ENCODE results near the gene BMPR1A.

Gene BMPR1A

DNA sequence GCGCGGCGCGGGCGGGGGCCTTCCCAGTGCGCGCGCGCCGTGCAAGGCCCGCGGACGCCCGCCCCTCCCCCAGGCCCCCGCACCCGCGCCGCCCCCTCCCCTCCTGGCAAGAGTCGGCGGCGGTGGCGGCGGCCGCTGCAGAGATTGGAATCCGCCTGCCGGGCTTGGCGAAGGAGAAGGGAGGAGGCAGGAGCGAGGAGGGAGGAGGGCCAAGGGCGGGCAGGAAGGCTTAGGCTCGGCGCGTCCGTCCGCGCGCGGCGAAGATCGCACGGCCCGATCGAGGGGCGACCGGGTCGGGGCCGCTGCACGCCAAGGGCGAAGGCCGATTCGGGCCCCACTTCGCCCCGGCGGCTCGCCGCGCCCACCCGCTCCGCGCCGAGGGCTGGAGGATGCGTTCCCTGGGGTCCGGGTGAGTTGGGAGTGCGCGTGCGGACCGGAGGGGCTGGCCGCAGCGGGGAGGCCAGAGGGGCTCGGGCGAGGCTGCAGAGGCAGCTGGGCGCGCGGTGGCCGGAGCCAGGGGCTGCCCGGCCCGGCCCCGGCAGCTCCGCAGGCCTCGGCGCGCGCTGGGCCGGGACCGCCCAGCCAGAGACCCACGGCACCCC, at the start of gene BMPR1A:
TSS of gene BMPR1A (plus strand) at position 109 of the 602 bp plus-strand sequence. CDS start 119,400 bp downstream, outside the sequence.
- DNase-seq: peak in 1 of 2 experiments; percentile 80

- no peak for DNase-seq
These were observed 49.4 kb upstream of the BMPR1A start for GRCh38 chr10:86706977-86707376.

- no peak for DNase-seq
These were observed 48.9 kb upstream of the BMPR1A start for GRCh38 chr10:86707505-86707904.

DNA sequence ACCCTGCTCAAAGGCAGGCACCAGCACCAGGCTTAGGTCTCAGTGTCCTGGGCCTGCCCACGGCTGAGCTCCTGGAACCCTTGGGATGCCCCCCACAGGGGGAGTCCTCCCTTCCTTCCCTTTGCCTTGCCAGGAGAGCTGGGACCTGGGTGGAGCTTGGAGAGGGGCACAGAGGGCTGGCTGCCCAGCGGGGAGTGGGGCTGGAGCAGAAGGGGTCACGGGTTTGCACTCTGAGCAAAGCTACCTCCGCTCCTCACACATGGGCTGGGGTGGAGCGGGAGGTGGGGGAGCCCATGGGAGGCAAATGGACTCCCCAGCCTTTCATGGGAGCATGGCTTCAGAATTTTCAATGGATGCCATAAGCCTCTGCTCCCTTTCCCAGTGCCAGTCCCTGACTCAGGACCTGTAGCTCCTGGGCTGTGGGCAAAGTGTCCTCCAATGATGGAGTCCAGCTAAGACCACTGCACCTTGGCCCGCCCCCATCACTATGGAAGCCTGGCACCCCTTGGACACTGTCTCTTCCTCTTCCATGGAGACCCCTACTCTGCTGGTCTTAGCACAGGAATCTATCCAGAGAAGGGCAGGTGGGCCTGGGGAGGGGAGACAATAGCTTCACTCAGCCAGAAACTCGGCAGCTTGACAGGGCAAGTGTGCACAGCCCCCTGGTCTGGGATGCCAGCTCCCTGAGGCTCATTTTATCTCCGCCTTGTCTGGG, 48.2 kb upstream of the BMPR1A start:
- no peak for DNase-seq

DNA sequence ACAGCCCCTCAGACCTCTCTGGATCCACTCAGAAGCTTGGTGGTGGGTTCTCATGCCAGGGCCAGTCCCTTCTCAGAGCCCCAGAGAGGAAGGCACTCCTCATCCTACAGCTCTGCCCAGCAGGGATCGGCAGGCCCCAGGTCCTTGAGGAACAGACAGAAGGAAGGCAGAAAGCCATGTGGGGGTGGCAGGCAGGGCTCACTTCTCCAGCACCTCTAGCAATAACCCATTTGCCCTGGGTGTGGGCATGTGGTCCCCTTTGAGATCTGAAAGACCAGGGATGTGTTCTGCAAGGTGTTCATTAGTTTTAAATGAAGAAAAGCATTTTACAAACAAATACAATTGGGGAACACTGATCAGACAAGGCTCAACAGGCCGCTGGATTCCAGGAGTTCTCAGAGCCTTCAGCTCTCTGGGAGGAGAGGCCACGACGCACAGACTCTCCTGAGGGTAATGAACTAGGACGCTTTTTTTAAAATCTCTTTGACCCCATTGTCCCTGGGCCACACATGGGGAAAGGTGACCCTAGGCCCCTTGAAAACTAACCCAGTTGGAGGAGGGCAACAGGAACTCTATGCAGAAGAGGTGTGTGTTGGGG, 47.5 kb upstream of the BMPR1A start:
- no peak for DNase-seq

DNA sequence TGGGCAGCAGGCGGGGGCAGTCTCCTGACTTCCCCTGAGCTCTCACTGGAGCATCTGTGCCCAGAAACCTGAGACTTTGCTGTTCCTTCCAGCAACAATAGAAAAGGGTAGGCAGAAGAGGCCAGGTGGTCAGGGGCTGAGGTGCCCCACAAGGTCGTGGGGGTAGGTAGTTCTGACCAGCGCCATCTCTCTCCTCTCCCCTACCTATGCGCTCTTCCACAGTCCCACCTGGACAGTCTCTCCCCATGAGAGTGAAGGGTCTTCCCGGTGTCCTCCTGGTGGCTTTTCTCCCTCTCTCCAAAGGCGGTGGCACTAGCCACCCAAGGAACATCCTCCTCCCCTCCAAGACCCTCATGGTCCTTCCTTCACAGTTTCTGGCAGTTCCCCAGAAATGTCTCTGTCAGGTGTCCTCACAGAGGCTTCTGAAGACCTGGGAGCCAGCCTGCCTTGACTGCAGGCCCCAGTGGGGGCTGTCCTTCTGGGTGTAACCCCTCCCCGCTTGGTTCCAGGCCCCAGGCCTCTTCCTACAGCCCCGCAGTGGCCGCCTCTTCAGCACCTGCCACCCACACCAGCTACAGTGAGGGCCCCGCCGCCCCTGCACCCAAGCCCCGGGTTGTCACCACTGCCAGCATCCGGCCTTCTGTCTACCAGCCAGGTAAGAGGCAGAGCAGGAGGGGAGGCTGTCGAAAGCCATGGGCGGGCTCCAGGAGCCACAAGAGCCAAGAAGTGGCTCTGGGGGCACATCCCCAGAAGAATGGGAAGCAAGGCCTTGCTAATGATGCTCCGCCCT, 46.8 kb upstream of the BMPR1A start:
- no peak for DNase-seq

GRCh38 chr10:86710987-86711512, 45.4 kb upstream of the BMPR1A start:
- DNase-seq: peak; percentile 20 to 50

GRCh38 chr10:86711513-86712316, 44.7 kb upstream of the BMPR1A start:
- no peak for DNase-seq

- DNase-seq: no peak
These were observed 44.1 kb upstream of the BMPR1A start for GRCh38 chr10:86712317-86712707.

- no peak for DNase-seq
These were observed 41.1 kb upstream of the BMPR1A start for GRCh38 chr10:86715156-86715795.

DNA sequence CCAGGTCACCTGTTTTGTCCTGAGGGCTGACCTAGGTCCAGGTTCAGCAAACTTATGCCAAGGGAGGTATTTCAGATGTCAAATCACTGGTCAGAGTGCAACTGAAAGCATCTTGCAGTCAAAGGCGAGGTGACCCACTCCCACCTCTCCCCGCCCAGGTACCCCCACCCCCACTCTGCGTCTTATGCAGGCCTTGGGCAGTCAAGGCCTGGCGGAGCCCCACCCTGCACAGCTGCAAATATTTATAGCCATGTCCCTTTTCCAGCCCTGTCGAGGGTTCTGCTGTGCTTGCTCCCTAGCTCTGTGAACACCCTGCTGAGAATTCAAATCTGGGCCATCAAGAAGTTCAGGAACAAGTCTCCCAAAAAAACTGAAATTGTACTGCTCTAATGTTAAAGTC, 40.6 kb upstream of the BMPR1A start:
- DNase-seq: no peak

GRCh38 chr10:86716466-86716865, 40.0 kb upstream of the BMPR1A start:
- no peak for DNase-seq

- no peak for DNase-seq
These were observed 37.9 kb upstream of the BMPR1A start for GRCh38 chr10:86718556-86718955.

GRCh38 chr10:86721232-86721631, 35.2 kb upstream of the BMPR1A start:
- DNase-seq: no peak

DNA sequence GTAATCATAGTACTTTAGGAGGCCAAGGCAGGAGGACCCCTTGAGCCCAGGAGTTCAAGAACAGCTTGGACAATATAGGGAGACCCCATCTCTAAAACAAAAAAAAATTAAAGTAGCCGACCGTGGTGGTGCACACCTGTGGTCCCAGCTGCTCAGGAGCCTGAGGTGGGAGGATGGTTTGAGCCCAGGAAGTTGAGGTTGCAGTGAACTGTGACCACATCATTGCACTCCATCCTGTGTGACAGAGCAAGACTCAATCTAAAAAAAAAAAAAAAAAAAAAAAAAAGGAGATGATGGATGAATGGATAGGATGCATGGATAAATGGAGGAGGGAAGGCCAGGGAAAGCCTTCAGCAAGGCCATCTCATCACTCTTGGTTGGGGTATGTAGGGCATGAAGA, 33.4 kb upstream of the BMPR1A start:
- no peak for DNase-seq

GRCh38 chr10:86724445-86724844, 32.0 kb upstream of the BMPR1A start:
- DNase-seq: no peak

DNA sequence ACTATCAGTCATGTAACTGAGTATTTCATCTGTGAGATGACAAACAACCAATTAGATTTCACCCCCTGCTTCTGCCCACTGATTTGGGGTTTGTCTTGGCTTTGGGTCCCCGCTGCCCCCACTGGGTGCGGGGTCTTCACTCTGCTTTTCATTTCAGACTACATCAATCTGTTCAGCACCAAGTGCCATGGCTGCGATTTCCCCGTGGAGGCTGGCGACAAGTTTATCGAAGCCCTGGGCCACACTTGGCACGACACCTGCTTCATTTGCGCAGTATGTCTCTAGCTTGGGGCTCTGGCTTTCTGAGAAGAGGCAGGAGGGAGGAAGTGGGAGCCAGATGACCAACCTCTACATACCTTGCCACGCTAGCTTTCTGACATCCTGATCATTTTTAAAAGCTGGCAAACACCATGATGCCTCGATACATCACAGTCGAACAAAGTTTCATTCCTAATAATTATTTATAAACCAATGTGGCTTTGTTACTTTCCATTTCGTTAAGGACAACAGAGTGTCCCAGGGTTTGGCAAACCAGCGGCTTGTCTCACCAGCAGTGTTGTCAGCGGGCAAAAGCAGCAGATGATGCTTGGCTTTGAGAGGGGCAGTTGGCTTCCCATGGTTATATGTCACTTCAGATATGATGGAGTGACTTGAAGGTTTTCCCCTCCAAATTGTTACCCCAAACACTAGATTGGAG, 30.3 kb upstream of the BMPR1A start:
- DNase-seq: no peak

DNA sequence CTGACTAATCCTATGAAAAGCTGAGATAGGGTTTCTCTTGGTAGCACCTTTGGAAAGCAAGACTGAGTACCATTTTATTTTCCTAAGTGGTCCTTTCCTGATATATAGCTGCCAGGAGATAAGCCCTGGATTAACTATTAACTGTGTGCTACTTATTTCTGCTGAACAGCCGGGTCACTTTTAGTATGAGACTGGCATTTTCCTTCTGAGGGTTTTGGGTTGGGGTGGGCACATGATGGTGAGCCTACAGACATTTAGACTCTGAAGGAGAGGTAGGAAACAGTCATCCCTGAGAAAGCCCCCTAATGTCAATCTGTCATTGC, 29.8 kb upstream of the BMPR1A start:
- no peak for DNase-seq

- no peak for DNase-seq
These were observed 28.9 kb upstream of the BMPR1A start for GRCh38 chr10:86727470-86727869.

DNA sequence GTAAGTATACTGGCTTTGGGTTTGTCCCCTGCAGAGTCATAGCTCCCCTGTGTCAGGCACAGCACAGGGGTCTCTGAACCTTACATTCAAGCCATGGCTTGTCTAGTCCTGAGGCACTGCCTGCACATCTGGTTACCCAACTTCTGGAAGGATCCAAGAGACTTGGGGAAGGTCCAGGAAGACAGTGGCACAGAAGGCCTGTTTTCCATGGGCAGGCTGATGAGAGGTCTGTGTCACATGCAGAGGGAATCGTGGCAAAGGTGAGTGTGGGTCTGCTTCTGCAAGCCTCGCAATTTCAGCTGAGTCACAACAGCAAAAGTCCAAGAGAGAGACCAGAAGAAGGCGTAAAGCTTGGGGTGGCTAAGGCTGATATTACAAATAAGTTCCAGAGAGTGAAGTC, 28.4 kb upstream of the BMPR1A start:
- DNase-seq: no peak

DNA sequence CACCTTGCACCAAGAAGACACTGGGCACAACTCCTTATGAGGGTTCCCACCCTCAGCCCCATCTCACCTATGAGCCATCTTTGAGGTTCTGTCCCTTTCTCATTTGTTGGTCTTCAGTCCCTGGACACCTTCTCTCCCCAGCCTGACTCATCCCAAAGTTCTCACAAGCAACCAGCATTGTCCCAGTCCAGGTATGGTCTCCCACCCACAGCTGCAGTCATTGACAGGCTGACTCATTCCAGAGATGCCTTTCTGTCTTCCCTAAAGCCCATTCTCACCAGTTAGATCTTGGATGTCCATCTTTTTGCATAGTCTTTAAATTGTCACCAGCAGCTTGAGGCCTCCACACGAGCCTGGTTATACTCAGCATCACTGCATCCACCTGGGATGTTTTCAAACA, 26.7 kb upstream of the BMPR1A start:
- no peak for DNase-seq

All from NCI-H187 (cell line).